Thoracic aorta (tissue), 2 donors: ENCODE data around the gene SMAP2. TPM values are rescaled to one million over a fixed set of nuclear protein-coding genes. Genes with fewer than 3 reads are reported as not detected.

Source experiments
- ATAC-seq: fragments of 150-250 bp; one replicate; pipeline ENCODE4 v1.8.0; 2017; ENCODE audit warnings: low read depth; ENCODE audit not compliant: insufficient number of reproducible peaks, low FRiP score
- DNase-seq: peaks from one replicate; pipeline ENCODE4 v3.0.0-alpha.2; 2020; ENCODE audit warnings: low spot score
- H3K27ac ChIP-seq, 2 donors: fragments of 200-600 bp; sonication (generic); 1 replicate in 1 of 2; 2 replicates in 1 of 2; pipeline ENCODE4 v1.5.1; 2016; ENCODE audit warnings: mild to moderate bottlenecking in 2 of 2, moderate library complexity in 2 of 2
- H3K27me3 ChIP-seq: fragments of 200-600 bp; sonication (generic); replicated peaks from 2 replicates; pipeline ENCODE4 v1.6.0; 2016; ENCODE audit warnings: mild to moderate bottlenecking; ENCODE audit not compliant: insufficient read depth
- H3K36me3 ChIP-seq: fragments of 200-600 bp; sonication (generic); one replicate; pipeline ENCODE4 v1.5.1; 2016
- H3K4me1 ChIP-seq, 2 donors: fragments of 200-600 bp; sonication (generic); 1 replicate in 1 of 2; 2 replicates in 1 of 2; pipeline versions ENCODE4 v1.5.1 to v1.6.0; 2016; ENCODE audit warnings: low read depth in 2 of 2, mild to moderate bottlenecking in 1 of 2; ENCODE audit not compliant: control insufficient read depth in 1 of 2
- H3K4me3 ChIP-seq: fragments of 200-600 bp; sonication (generic); 2 replicates; pipeline ENCODE4 v1.5.1; 2016; ENCODE audit warnings: mild to moderate bottlenecking
- H3K9me3 ChIP-seq: fragments of 200-600 bp; sonication (generic); 2 replicates; pipeline ENCODE4 v1.5.1; 2016
- total RNA-seq, 2 donors: library from RNA; depleted of rRNA; stranded (reverse); fragments of >200 nt; gene quantifications; one replicate each; pipeline versions ENCODE4 v1.1.0 to v1.2.3, GENCODE V29; 2016
- TF ChIP-seq, protein P1 (sequence below): fragments of 200-600 bp; sonication (generic); IDR thresholded peaks from one replicate; pipeline ENCODE4 v1.5.1; 2019; ENCODE audit warnings: antibody characterized with exemption

SMAP2 gene
- total RNA-seq, 2 donors from 2014 or later, result 42.3 to 75.3 TPM

DNA sequence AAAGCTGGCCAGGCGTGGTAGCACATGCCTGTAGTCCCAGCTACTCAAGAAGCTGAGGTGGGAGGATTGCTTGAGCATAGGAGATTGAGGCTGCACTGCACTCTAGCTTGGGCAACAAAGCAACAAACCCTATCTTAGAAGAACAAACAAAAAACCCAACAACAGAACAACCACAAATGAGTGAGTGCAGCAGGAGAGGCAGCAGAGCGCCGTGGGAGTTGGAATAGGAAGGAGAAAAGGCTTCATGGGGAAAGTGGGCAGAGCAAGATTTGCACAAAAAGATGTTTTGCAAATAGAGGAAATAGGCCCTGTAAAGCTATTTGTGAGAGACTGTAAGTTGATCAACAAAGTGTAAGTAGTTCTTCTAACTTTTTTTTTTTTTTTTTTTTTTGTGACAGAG lies 19.6 kb downstream of the SMAP2 start:
- H3K4me3 ChIP-seq, result no peak overlapping the region
- peaks cover 16 to 19% of the 10 kb centered on the region in 2 donors for H3K4me1 ChIP-seq
- no peaks in the 10 kb centered on the region for H3K36me3 ChIP-seq
- ATAC-seq (no peak), DNase-seq (no peak)
- H3K27ac ChIP-seq, result no peak overlapping the region
- TF ChIP-seq, protein P1, sequence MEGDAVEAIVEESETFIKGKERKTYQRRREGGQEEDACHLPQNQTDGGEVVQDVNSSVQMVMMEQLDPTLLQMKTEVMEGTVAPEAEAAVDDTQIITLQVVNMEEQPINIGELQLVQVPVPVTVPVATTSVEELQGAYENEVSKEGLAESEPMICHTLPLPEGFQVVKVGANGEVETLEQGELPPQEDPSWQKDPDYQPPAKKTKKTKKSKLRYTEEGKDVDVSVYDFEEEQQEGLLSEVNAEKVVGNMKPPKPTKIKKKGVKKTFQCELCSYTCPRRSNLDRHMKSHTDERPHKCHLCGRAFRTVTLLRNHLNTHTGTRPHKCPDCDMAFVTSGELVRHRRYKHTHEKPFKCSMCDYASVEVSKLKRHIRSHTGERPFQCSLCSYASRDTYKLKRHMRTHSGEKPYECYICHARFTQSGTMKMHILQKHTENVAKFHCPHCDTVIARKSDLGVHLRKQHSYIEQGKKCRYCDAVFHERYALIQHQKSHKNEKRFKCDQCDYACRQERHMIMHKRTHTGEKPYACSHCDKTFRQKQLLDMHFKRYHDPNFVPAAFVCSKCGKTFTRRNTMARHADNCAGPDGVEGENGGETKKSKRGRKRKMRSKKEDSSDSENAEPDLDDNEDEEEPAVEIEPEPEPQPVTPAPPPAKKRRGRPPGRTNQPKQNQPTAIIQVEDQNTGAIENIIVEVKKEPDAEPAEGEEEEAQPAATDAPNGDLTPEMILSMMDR, result no peak
- H3K27me3 ChIP-seq, result no peaks in the 10 kb centered on the region
- no peaks in the 10 kb centered on the region for H3K9me3 ChIP-seq

DNA sequence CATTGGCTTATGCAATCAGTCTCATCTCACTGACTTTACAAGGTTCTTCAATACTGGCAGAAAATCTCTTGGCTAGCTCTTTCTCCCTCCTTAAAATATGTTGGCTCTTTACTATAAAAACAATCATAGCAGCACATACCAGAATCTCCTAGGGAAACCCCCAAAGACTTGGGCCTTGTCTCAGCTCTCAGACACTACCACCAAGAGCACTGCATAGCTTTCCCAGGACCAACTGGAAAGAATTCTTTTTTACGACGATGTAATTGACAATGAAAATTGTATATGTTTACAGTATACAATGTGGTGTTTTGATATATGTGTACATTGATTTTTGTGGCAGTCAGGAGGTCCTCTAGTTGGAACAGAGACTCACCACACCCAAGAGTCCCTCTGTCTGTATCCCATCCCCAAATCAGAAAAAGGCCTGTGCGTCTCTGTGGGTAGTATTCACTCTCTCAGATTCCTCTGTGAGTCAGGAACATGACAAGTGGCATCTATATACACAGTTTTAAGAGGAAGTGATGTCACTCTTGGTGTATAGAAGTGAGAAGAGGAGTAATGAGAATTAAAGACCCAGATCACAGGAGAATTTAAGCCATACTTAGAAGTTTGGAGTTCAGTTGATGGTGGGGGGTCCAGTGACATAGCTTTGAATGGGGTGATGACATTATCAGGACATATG lies 21.1 kb downstream of the SMAP2 start:
- H3K4me1 ChIP-seq, result peaks cover 16 to 19% of the 10 kb centered on the region in 2 donors
- no peak for DNase-seq
- no peaks in the 10 kb centered on the region for H3K27me3 ChIP-seq
- H3K36me3 ChIP-seq, result no peaks in the 10 kb centered on the region
- H3K27ac ChIP-seq, result peak overlapping the region in 1 of 2 donors; percentile 17
- no peak overlapping the region for H3K4me3 ChIP-seq
- TF ChIP-seq, protein P1, result no peak
- H3K9me3 ChIP-seq, result no peaks in the 10 kb centered on the region
- no peak for ATAC-seq

DNA sequence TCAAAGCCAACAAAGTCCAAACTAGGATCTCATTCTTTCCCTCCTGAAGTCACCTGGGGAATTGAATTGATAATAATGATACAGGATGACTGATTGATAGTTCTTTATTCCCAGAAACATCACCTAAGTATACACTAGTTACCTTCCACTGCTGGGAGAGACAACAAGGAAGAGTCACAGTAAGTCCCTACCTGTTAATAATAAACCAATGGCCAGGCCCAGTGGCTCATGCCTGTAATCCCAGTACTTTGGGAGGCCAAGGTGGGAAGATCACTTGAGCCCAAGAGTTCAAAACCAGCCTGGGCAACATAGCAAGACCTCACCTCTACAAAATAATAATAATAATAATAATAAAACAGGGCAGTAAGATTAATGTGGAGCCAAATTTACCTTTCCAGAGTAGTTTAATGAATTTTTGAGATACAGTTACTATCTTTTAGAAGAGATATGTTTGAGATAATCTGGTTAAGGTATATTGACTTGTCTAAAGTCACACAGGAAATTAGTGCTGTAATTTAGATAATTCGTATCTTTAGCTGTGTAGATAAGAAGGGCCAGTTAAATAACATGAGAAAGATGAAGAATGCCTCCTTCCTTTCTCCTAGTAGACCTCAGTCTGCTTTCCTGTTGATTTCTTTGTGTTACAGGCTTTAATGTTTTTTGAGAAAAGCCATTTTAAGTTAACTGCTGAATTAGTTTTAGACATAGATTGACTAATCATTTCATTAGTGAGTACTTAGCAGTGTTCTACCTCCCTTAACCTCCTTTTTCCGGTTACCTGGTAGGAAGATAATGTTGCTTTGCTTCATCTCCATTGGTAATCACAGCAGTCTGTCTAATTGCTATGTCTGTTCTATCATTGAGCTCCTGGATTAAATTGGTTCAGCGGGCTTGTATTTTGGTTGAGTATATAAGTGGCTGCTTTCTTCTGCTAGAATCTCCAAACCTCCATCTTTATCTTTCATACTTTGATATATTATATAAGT lies 22.0 kb downstream of the SMAP2 start:
- ATAC-seq, result no peak
- DNase-seq, result no peak
- Histone ChIP-seq H3K36me3 (no peaks in the 10 kb centered on the region), H3K27ac (peak overlapping the region in 1 of 2 donors; percentile 17), H3K9me3 (no peaks in the 10 kb centered on the region), H3K27me3 (no peaks in the 10 kb centered on the region), H3K4me1 (peaks cover 9 to 27% of the 10 kb centered on the region in 2 donors), H3K4me3 (no peak overlapping the region)
- TF ChIP-seq, protein P1, result no peak

DNA sequence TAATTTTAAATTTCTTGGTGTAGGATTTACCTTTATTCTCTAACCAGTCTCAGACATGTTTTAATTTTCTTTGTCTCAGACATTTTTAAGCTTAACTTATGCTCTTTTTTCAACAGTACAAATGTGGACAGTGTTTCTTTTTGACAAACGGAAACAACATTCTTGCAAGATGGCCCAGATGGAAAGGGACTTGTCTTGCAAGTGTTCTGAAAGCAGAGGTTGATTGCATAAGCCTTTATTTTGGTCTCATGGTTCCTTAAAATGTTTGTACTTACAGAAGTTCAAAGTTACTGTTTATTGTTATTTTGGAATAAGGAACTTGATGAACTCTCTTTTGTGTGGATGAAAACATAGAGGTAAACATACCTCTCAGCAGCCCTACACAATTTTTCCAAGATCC lies 22.9 kb downstream of the SMAP2 start:
- Histone ChIP-seq H3K27ac (no peak overlapping the region), H3K9me3 (no peaks in the 10 kb centered on the region), H3K4me3 (no peak overlapping the region), H3K27me3 (no peaks in the 10 kb centered on the region), H3K4me1 (peaks cover 8 to 27% of the 10 kb centered on the region in 2 donors), H3K36me3 (no peaks in the 10 kb centered on the region)
- DNase-seq (no peak), ATAC-seq (no peak)
- TF ChIP-seq, protein P1, result no peak

DNA sequence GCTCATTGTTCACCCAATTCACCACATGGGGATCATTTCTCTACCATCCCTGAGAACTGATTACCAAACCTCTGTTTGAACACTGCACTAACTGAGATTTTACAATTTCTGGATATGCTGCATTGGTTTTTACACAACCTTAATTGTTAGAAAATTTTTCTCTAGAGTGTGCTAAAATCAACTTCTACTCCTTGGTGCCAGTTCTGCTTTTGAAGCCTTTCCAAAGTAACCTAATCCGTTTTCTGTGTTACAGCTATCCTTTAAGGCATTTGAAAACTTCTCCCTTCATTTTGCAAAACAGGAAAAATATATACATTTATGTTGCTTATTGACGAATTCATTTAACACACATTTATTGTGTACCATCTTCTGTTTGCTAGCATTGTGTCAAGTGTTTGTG lies 23.7 kb downstream of the SMAP2 start:
- Histone ChIP-seq H3K27me3 (no peaks in the 10 kb centered on the region), H3K27ac (no peak overlapping the region), H3K36me3 (no peaks in the 10 kb centered on the region), H3K4me1 (peaks cover 5 to 27% of the 10 kb centered on the region in 2 donors), H3K4me3 (no peak overlapping the region), H3K9me3 (no peaks in the 10 kb centered on the region)
- ATAC-seq (no peak), DNase-seq (no peak)
- TF ChIP-seq, protein P1, result no peak
